Breast epithelium (tissue), 3 donors: ENCODE data around the gene HOXB5.

Experiments
- CTCF ChIP-seq, 3 donors: fragments of 450-650 bp; IDR thresholded peaks; one replicate each; pipeline ENCODE4 v1.5.1; 2016 to 2017; ENCODE audit warnings: antibody characterized with exemption in 3 of 3, mild to moderate bottlenecking in 3 of 3, moderate library complexity in 3 of 3
- POLR2AphosphoS5 ChIP-seq, 3 donors: sonication (generic); formaldehyde crosslinking; IDR thresholded peaks; one replicate each; pipeline ENCODE4 v1.6.1; 2017; ENCODE audit warnings: antibody characterized with exemption in 3 of 3

DNA sequence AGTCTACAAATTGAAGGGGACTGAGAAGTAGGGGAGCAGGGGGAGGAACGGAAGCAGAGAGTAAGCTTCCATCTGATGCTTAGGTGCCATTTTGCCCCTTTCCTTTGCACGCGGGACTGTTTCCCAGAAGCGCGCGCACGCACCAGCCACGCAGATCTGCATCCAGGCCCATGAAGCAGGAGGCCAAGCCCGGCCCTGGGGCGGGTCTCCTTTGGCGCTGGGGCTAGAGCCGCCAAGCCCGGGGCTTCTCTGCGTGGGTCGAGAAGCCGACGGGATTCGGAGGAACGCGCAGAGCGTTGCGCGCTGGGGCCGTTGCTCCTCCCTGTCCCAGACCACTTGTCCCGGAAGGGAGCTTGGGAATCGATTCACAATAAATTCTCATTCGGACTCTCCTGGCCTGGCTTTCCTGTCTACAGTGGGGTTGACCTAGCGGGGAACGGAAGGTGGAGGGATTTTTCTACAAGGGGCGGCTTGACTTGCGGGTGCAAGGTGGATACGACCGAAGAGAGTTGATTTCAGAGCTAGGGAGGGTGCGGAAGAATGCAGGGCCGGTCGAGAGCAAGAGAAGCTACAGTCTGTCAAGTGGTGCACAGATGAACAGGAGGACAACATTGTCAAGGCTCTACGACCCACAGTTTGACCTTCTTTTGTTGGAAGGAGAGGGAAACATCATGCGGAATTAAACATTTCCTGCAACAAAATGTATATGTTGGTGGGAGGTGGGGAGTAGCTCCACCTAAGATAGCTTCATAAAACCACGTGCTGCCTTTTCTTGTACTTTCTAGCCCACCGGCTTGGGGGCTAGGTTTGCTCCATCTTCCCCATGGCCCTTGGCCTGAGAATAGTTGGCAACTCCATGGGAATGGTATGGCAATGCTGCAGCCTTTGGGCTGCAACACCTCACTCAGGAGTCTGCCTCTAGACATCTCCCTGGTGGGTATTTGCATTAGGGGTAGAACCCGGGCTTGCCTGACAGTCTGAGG lies 28.1 kb upstream of the HOXB5 start:
- TF ChIP-seq CTCF (IDR thresholded peaks at IDR 0.05) = no peak
- TF ChIP-seq POLR2AphosphoS5 (IDR thresholded peaks at IDR 0.05) = no peak
